GM19467 (cell line): ENCODE data around the gene FAM186B.
"Not testable (repeated sequence)": the region's sequence is repeated elsewhere in the genome, so short reads cannot be mapped to it uniquely, and the experiment has no call there.

Experiments
- ATAC-seq: cut with Tn5 transposase; IDR thresholded peaks from one replicate; pipeline ENCODE4 v1.9.1; 2021; ENCODE audit warnings: mild to moderate bottlenecking, moderate library complexity; ENCODE audit not compliant: unreplicated experiment

FAM186B gene, protein sequence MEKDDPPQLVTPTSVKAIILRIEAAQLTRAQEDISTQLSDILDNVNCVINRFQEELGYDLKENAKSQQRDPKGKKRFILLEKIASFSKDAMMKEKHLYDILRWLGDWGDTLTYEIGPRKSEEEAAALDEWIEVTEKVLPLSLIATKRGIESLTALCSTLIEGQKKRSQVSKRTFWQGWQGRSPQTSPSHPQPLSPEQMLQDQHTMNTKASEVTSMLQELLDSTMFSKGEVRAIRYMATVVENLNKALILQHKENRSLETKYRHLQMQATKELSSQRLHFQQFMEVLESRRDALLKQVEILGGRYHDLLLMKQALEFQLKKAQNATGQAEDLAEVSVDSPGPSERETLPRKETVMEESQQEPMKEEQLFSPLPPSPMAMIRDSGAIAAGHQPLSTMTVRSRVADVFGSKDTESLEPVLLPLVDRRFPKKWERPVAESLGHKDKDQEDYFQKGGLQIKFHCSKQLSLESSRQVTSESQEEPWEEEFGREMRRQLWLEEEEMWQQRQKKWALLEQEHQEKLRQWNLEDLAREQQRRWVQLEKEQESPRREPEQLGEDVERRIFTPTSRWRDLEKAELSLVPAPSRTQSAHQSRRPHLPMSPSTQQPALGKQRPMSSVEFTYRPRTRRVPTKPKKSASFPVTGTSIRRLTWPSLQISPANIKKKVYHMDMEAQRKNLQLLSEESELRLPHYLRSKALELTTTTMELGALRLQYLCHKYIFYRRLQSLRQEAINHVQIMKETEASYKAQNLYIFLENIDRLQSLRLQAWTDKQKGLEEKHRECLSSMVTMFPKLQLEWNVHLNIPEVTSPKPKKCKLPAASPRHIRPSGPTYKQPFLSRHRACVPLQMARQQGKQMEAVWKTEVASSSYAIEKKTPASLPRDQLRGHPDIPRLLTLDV

DNA sequence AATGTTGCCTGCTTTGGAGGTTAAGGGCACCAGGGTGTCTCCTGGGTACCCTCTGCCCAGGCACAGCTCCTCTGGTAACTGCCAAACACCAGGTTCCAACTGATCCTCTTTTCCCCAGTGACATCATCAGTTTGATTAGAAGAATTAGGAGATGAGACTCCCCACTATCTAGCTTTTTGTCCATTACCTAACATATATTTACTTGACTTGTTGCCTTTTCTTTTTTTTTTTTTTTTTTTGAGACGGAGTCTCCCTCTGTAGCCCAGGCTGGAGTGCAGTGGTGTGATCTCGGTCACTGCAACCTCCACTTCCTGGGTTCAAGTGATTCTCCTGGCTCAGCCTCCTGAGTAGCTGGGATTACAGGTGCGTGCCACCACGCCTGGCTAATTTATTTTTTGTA is at the start of gene FAM186B:
FAM186B (minus strand) TSS at position 101 of the 400 bp plus-strand sequence. CDS start 162 bp downstream, outside the sequence.
- not testable (repeated sequence) for ATAC-seq

DNA sequence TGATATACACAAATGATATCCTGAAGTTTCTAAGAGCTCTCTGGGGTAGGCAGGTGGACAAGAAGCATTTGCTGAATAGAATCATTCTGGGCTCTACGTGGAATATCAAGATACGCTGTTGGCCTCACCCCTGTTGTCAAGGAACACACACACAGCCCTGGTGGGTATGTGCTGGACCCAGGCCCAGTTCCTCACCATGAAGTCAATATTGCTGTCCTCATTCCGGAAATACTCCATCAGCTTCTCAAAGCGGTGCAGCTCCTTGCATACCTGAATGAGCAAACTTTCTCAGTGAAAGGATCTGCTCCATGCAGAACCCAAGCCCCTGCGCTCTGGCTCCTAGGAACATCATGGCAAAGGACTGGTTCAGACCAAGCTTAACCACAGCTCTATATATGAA is 49.3 kb upstream of the FAM186B start:
- ATAC-seq: no peak

DNA sequence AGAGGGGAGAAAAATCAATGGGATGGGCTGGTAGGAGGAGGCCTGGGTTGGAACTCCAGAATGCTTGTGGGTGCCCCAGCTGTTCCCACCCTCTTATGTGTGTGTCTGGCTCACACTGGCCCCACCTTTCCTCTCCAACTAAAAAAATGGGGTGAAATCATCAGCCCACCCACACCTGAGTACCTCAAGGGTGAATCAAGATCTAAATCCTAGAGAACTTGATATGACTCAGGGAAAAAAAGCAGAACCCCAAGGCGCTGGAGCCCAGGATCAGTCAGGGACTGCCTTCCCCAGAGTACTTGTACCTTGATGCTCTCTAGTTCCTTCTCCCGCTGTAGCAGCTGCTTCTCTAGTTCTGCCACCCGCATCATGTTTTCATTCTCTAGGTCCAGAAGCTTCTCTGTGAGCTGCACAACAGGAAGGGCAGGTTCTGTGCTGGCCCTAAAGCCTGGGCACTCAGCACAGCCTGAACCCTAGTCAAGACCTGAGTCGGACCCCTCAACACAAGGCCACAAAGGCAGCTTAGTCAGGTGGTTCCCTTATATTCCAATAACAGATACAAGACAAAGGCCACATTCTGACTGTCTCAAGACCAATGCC is 47.6 kb upstream of the FAM186B start:
- no peak for ATAC-seq

DNA sequence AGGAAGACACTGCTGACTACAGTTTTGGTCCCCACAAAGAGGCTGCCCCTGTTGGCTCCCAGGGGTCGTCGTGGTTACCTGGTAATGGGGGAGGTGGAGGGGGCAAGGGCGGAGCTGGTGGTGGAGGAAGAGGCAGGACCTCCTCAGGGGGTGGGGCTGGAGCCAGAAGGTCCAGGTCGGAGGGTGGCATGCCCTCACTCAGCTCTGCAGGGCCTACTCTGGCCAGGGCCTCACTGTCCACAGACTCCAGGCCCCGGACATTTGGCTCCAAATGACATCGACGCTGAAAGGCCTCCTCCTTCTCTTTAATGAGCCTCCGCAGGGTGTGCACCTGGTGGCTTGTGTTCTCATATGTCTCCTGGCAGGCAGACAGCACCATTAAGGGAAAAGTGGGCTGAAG is 46.4 kb upstream of the FAM186B start:
- no peak for ATAC-seq

DNA sequence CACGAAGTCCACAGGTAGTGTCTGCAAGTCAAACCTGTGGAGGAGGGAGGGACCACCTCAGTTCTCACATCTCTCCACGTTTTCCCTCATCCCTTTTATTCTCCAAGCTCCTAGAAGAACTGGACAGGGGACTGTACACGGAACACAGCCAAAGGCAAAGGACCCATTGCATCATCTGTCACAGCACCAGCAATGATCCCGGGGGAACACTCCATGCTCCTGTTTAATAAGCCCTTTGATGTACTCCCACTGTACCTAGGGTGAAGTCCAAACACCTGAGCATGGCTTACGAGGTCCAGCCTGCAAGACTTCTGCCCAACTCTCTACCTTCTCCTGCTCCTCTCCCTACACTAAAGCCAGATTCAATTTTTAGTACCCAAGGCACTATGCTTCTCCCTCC is 44.5 kb upstream of the FAM186B start:
- no peak for ATAC-seq

DNA sequence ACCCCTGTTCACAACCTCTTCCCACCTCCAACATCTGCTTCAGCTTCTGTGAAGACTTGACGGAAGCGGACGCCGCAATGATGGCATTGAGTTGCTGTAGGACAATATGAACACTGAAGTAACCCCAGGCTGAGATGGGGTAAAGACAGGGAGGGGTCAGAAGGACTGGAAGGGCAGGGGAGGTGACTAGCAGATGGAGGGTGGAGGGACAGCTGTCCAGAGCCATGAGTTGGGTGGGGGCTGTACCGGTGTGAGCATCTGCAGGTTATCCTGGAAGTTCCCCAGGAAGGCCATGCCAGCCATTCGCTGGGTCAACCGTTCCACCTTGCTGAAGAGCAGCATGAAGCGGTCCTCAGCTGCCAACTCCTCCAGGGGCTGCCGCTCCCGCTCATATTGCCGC is 44.0 kb upstream of the FAM186B start:
- ATAC-seq: no peak

DNA sequence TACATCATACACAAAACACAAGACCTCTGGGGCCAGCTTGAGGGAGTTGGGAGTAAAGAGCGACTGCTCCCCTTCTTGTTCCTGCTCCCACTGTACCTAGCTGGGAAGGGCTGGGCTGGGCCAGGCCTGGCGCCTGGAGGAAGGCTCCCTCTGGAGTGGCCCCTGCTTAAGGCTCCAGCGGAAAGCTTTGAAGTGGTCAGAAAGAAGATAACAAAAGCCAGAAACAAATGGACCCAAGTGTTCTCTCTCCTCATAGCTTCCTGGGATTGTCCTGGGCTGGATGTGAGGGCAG is 43.2 kb upstream of the FAM186B start:
- no peak for ATAC-seq

DNA sequence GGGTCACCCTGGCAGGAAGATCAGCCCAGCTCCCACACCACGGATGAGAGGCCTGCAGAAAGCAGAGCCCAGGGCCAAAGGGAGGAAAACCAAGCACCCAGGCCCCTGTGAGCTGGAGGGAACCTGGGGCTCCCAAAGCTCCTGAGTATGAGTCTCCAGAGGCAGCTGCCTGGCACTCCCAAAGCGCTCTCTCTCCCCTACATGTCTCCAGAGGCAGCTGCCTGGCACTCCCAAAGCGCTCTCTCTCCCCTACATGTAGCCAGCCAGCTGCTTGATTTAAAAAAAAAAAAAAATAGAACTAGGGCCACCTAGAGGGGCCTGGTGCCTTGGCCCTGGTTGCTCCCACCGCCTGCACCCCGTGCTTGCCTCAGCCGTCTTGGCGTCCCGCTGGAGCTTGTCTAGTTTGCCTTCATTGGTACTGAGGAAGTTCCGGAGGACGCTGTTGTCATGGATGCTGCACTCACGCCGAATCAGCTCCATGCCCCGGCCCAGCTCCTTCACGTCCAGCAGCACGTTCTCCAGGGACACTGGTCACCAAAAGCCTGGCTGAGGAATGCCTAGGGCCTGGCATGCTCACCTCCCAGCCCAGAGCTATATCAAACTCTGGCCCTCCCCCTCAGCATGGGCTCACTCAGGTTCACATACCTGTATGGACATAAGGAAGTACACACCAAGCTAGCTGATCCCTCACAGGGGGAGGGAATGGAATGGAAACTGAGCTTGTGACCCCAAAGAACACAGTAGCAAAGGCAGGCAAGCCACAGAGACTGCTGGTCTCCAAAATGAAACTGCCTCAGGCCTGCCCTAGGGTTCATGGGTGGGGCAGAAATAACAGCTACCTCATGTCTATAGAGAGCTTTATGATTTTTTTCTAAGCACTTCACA is 42.6 kb upstream of the FAM186B start:
- no peak for ATAC-seq

DNA sequence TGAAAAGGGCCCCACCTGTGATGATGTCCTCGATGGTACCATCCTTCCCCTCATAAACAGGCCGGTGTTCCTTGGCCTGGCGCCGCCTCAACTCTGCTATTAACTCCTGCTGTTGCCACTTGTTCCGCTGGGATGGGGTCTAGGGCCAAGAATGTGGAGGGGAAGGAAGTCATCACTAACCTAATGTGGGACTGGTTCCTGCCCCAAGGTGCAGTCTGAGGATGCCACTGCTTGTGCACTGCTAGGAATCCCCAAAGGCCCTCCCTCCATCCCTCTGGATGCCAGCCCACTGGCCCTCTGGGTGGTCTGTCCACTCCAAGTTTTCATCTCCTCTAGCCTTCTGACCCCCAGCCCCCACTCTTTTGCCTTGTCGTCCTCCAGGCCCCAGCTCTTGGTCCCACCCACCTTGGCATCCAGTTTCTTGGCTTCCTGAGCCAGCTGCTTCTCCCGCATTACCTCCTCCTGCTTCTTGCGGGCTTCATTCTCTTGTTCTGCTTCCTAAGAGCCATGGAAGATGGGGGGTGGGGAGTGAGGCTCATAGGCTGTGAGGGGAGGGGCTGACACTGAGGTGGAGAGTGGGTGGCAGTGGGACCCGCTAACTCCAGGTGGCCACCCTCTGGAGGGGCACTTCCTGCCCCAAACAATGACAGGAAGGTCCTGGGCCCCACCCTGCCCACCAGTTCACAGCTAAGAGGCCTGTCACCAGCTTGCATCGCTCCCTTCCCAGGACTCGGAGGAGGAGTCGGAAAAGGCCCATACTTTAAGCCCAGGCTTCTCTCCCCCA is 41.6 kb upstream of the FAM186B start:
- ATAC-seq: no peak

DNA sequence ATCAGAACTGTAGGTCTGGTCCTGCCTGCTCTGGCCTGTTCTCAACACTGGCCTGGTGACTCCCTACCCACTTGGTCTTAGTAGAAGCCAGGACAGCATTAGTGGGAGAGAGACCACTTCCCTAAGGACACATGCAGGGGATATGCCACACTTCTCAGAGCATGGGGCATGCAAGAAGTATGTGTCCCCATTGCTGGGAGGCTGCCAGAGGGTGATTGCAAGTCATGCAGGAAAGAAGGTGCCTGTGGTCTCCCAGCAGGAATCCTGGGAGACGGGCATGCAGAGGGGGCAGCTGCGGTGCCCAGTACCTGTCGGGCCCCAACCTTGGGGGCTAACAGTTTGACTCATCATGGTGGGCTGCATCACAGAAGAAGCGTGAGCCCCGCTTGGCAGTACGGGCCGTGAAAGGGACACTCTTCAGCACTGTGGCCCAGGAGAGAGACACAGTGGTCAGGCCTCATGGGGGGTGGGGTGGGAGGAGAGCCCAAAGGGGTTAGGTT is 40.9 kb upstream of the FAM186B start:
- no peak for ATAC-seq

DNA sequence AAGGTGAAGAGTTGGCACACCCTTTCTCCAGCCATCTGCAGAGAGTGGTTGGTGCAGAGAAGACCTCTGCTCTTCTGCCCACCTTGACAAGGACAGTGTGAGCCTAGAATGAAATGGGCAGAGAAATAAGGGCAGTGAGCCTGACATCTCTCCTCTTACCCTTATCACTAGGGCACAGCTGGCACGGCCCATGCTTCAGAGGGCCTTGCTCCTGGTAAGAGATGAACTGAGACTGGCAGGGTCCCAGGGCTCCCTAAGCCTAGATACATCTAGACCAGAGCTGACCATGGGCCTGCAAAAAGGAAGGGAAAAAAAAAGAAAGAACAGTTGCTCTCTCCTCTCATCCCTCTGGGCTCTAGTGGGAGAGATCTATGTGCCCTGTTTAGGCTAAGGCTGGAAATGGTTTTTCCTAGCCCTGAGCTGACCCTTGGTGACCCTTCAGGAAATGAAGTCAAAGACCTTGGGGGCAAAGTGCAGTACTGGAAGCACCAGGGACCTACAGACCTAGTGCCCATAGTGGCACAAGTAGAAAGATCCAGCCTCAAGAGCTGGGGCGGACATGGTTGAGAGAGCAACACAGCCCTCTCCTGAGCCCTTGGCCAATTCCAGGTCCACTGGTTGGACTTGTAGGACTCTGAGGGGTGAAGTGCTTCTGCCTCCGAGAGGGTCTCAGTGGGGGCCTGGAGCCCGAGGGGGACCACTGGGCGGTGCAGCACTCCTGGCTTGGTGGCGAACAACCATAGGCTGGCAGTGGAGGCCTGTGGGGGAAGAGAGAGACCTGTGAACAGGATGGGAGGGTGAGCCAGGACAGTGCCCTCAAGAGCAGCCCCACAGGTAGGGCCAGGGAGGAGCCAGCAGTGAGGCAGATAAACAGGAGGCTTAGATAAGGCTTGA is 40.0 kb upstream of the FAM186B start:
- ATAC-seq: no peak

DNA sequence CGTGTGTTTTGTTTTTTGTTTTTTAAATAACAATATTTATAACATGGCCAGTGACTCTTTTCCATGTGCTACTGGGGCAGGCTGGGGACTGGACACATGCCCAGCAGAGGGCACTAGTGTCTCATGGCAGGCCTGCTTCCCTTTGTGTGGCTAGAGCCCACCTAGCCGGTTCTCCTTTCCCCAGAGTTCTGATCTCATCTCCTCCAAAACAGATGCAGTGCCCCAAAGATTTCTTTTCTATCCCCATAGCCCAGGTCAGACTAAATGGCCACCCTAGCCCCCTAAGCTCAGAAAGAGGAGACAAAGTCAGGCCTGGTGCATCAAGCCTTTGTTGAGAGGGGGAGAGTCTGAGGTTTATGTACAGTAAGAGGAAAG is 39.2 kb upstream of the FAM186B start:
- no peak for ATAC-seq

DNA sequence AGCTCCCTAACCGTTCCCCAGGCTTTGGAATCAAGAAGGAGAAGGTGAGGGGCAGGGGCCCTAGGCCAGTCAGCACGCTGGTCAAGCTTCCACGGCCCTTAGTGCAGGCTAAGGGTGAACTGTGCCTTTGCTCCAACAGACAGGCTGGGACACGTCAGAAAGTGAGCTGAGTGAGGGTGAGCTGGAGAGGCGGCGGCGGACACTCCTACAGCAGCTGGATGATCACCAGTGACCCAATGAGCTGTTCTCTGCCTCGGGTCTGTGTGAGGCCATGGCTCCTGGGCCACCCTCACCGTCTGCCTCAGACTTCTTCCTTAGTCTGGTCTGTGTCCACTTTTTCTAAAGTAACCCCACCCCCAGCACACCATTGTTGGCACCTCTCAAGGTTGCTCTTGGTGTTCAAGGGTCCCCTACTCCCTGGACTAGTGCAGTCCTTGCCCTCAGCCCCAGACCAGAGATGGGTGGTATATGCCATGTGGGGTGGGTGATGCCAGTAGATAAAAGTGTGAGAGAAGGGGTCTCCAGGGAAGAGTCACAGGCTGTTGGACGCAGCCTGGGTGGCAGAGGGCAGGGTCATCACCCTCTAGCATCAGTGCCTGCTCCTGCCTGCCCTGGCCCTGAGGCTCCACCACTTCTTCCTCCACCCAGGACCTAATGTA is 38.7 kb upstream of the FAM186B start:
- ATAC-seq: no peak

DNA sequence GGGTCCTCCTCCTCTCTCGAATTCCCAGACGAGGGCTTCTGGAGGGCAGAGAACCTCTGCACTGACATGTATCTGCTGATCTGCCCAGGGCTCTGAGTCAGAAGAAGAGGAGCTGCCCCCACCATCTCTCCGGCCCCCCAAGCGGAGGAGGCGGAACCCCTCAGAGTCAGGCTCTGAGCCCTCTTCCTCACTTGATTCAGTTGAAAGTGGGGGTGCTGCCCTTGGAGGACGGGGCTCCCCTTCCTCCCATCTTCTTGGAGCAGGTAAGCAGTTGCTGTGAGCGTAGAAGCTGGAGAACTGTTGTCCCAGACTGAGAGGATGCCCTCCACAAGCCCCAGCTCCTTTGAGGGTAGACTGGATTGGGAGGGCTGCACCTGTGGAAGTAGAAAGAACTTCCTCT is 37.7 kb upstream of the FAM186B start:
- no peak for ATAC-seq

DNA sequence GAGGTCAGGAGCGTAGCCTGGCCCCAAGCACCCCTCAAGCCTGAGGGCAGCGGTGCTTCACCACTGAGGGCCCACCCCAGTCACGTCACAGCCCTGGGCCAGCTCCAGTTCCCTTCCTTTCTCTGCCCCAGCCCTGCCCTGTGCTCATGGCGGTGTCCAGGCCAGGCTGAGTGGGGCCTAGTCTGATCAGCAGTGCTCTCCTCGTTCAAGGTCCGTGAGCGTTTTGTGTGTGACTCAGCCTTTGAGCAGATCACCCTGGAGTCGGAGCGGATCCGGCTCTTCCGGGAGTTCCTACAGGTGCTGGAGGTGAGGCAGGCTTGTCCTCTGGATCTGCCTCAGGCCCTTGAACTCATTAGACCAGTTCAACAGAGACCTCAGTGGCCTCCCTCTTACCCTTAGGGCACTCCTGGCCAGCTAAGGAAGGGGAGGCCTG is 36.9 kb upstream of the FAM186B start:
- no peak for ATAC-seq

DNA sequence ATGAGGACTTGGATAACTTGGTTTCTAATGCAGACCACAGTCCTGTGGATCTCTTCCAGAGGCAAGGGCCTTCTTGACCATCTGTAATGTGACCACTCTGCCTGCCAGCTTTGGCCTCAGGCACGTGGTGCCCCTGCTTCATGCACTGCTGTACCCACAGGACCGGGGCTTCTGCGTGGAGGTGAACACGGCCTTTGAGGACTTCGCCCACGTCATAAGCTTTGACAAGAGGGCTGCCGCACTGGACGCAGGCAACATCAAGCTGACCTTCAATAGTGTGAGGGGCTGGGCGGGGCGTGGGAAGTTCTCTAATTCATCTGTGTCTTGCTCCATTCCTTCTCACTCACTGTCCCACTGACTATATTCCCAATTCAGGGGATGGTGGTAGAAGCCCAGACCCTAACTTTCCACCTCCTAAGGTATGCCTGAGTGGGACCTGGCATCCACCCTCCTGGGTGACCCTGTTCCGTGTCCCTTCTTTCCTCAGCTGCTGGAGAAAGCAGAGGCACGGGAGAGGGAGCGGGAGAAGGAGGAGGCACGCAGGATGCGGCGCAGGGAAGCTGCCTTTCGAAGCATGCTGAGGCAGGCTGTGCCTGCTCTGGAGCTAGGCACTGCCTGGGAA is 36.4 kb upstream of the FAM186B start:
- ATAC-seq: no peak

DNA sequence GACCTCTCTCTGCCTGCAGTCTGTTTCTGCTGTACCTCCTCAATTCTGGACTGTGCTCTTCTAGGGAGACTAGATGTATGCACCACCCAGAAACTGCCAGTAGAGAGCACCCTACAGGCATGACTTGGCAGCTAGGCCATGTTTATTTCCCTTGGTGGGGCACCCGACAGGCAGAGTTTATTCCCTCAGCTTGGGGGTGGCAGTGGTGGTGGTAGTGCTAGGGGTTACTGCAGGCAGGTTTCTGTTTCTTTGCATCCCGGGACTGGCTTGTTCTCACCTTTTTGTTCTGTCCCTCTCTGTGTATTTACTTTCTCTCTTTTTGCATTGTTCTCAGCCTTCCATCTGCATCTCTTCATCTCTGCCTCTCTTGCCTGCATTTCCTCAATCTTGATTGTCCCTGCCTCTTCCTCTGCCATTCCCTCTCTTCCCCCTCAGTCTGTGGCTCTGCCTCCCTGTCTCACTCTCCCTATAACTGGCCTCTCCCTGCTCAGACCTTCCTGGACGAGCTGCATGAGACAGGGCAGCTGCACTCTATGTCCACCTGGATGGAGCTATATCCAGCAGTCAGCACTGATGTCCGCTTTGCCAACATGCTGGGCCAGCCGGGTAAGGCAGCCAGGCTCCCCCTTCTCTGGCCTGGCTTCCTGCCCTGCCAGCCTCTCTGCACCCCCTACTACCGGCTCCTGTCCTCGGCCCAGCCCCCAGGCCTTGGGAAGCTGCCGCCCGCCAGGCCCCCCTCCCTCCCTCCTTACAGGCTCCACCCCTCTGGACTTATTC is 31.7 kb upstream of the FAM186B start:
- no peak for ATAC-seq
